Fibroblast of villous mesenchyme (primary cell): ENCODE measurements around the gene TRAP1. TPM values are rescaled to one million over a fixed set of nuclear protein-coding genes. Genes with fewer than 3 reads are reported as not detected.

Experiments
- DNase-seq: peaks from one replicate; pipeline ENCODE4 v3.0.0-alpha.2; 2010; ENCODE audit warnings: low read depth
- H3K4me3 ChIP-seq: 2 replicates; pipeline ENCODE4 v1.5.1; 2011; ENCODE audit warnings: low read depth, mild to moderate bottlenecking, low read length
- CTCF ChIP-seq: IDR thresholded peaks from 2 replicates; pipeline ENCODE4 v1.5.1; 2012; ENCODE audit warnings: low read depth, mild to moderate bottlenecking, low read length; ENCODE audit not compliant: insufficient read depth
- total RNA-seq: library from RNA; depleted of rRNA; stranded (reverse); fragments of >200 nt; gene quantifications from 2 replicates; pipeline ENCODE4 v1.2.3, GENCODE V29; 2012

TRAP1 gene
- total RNA-seq, 1 donor = 59.6 TPM

GRCh38 chr16:3738128-3738527 is 20.8 kb upstream of the TRAP1 start:
- no peak for TF ChIP-seq CTCF
- no peak overlapping the region for H3K4me3 ChIP-seq
- DNase-seq = no peak

GRCh38 chr16:3737181-3737580 is 19.9 kb upstream of the TRAP1 start:
- no peak for DNase-seq
- TF ChIP-seq CTCF = no peak
- H3K4me3 ChIP-seq = no peak overlapping the region

GRCh38 chr16:3736116-3736515 is 18.8 kb upstream of the TRAP1 start:
- no peak for TF ChIP-seq CTCF
- DNase-seq = no peak
- no peak overlapping the region for H3K4me3 ChIP-seq

- no peak for DNase-seq
- no peak for TF ChIP-seq CTCF
- H3K4me3 ChIP-seq = no peak overlapping the region
These were observed 18.2 kb upstream of the TRAP1 start for GRCh38 chr16:3735541-3735940.

- H3K4me3 ChIP-seq = no peak overlapping the region
- TF ChIP-seq CTCF = no peak
- DNase-seq = no peak
These were observed 17.5 kb upstream of the TRAP1 start for GRCh38 chr16:3734758-3735221.

GRCh38 chr16:3734084-3734757 is 16.9 kb upstream of the TRAP1 start:
- DNase-seq = no peak
- no peak overlapping the region for H3K4me3 ChIP-seq
- TF ChIP-seq CTCF = no peak

- no peak for DNase-seq
- no peak overlapping the region for H3K4me3 ChIP-seq
- no peak for TF ChIP-seq CTCF
These were observed 14.8 kb upstream of the TRAP1 start for GRCh38 chr16:3732171-3732570.
